GM23338 (cell line): Measurements from ENCODE around the gene BRD7. TPM values are rescaled to one million over a fixed set of nuclear protein-coding genes. Genes with fewer than 3 reads are reported as not detected.

ENCODE experiments used
- ATAC-seq: fragments of 200-7000 bp; cut with Tn5 transposase; 3 replicates; pipeline ENCODE4 v1.9.1; 2020
- DNase-seq: peaks from one replicate; pipeline ENCODE4 v3.0.0-alpha.2; 2015; ENCODE audit warnings: low spot score
- H2AFZ ChIP-seq: fragments of 200-600 bp; sonication (generic); 2 replicates; pipeline ENCODE4 v1.8.0; 2016; ENCODE audit warnings: antibody characterized with exemption, mild to moderate bottlenecking, moderate library complexity
- H3F3A ChIP-seq: fragments of 200-600 bp; sonication (generic); replicated peaks from 2 replicates; pipeline ENCODE4 v1.8.0; 2017; ENCODE audit warnings: antibody characterized with exemption, mixed run types, low read depth
- H3K27ac ChIP-seq: fragments of 200-600 bp; sonication (generic); 2 replicates; pipeline ENCODE4 v1.6.1; 2016; ENCODE audit warnings: low read depth
- H3K27me3 ChIP-seq: fragments of 200-600 bp; sonication (generic); 2 replicates; pipeline ENCODE4 v1.8.0; 2016; ENCODE audit warnings: mild to moderate bottlenecking, mixed run types, moderate library complexity; ENCODE audit not compliant: insufficient read depth
- H3K36me3 ChIP-seq: fragments of 200-600 bp; sonication (generic); 2 replicates; pipeline ENCODE4 v1.8.0; 2016; ENCODE audit warnings: mild to moderate bottlenecking; ENCODE audit not compliant: insufficient read depth
- H3K4me1 ChIP-seq: fragments of 200-600 bp; sonication (generic); 2 replicates; pipeline ENCODE4 v1.8.0; 2016; ENCODE audit warnings: mild to moderate bottlenecking, moderate library complexity; ENCODE audit not compliant: insufficient read depth
- H3K4me2 ChIP-seq: fragments of 200-600 bp; sonication (generic); 2 replicates; pipeline ENCODE4 v1.7.1; 2017; ENCODE audit warnings: mixed run types
- H3K4me3 ChIP-seq: fragments of 200-600 bp; sonication (generic); 2 replicates; pipeline ENCODE4 v1.6.1; 2016; ENCODE audit warnings: mixed run types
- H3K79me2 ChIP-seq: fragments of 200-600 bp; sonication (generic); replicated peaks from 2 replicates; pipeline ENCODE4 v1.8.0; 2017; ENCODE audit warnings: mild to moderate bottlenecking; ENCODE audit not compliant: insufficient read depth
- H3K9me2 ChIP-seq: fragments of 200-600 bp; sonication (generic); 2 replicates; pipeline ENCODE4 v1.8.0; 2017; ENCODE audit not compliant: insufficient read depth
- H4K20me1 ChIP-seq: fragments of 200-600 bp; sonication (generic); replicated peaks from 2 replicates; pipeline ENCODE4 v1.8.0; 2017; ENCODE audit warnings: mild to moderate bottlenecking; ENCODE audit not compliant: insufficient read depth
- H3K27ac Mint-ChIP-seq: 2 replicates; pipeline ENCODE4 v1.8.0; 2020; ENCODE audit warnings: inconsistent platforms, mild to moderate bottlenecking, moderate library complexity, mixed read lengths
- H3K27me3 Mint-ChIP-seq: 3 replicates; pipeline ENCODE4 v1.8.0; 2022; ENCODE audit warnings: low read depth, mild to moderate bottlenecking, moderate library complexity, mixed read lengths, inconsistent platforms; ENCODE audit not compliant: insufficient read depth, poor library complexity
- H3K36me3 Mint-ChIP-seq: 3 replicates; pipeline ENCODE4 v1.8.0; 2021; ENCODE audit warnings: low read depth, mild to moderate bottlenecking, inconsistent platforms, moderate library complexity, mixed read lengths
- H3K4me1 Mint-ChIP-seq: 3 replicates; pipeline ENCODE4 v1.8.0; 2020; ENCODE audit warnings: mild to moderate bottlenecking, inconsistent platforms, mixed read lengths
- H3K4me3 Mint-ChIP-seq: 3 replicates; pipeline ENCODE4 v1.8.0; 2021; ENCODE audit warnings: moderate library complexity, mild to moderate bottlenecking, inconsistent platforms, mixed read lengths
- H3K9me3 Mint-ChIP-seq: 3 replicates; pipeline ENCODE4 v1.8.0; 2020; ENCODE audit warnings: moderate library complexity, mild to moderate bottlenecking, inconsistent platforms, mixed read lengths
- CREB1 ChIP-seq: fragments of 250-450 bp; sonication (Bioruptor Pico); IDR thresholded peaks from 2 replicates; pipeline ENCODE4 v1.5.0; 2020; ENCODE audit warnings: low read depth, mild to moderate bottlenecking, moderate library complexity
- EZH2 ChIP-seq: fragments of 200-600 bp; sonication (generic); IDR thresholded peaks from one replicate; pipeline ENCODE4 v1.8.0; 2017; ENCODE audit warnings: antibody characterized with exemption, mild to moderate bottlenecking, low read depth; ENCODE audit not compliant: unreplicated experiment
- REST ChIP-seq: IDR thresholded peaks from one replicate; pipeline ENCODE4 v1.6.1; 2018; ENCODE audit warnings: antibody characterized with exemption; ENCODE audit not compliant: unreplicated experiment
- ZNF462 ChIP-seq: fragments of 250-450 bp; sonication (Bioruptor Pico); IDR thresholded peaks from 2 replicates; pipeline ENCODE4 v1.5.0; 2020; ENCODE audit warnings: mild to moderate bottlenecking, moderate library complexity
- polyA plus RNA-seq: library from polyadenylated mRNA; unstranded; fragments of >200 nt; fragmentation: Nextera tagmentation; extraction: Ambion mirVana; gene quantifications from 2 replicates; pipeline ENCODE4 v1.2.1, GENCODE V29; 2016
- total RNA-seq: library from RNA; depleted of rRNA; stranded (reverse); fragments of >200 nt; shearing (Covaris generic); gene quantifications from 2 replicates; pipeline ENCODE4 v1.2.3, GENCODE V29; 2014

Gene BRD7
- total and polyA plus RNA-seq, 2 experiments from 2014 or later, result 93.0 to 149 TPM

- ATAC-seq, result no peak
- no peak overlapping the region for H2AFZ ChIP-seq
- no peak overlapping the region for H3K27ac Mint-ChIP-seq
These were observed 67.7 kb downstream of the BRD7 start for GRCh38 chr16:50300942-50301625.

More at GRCh38 chr16:50300942-50301625, 67.7 kb downstream of the BRD7 start:
- no peak for DNase-seq
- Histone ChIP-seq H3F3A (no peaks in the 10 kb centered on the region), H3K27ac (no peak overlapping the region), H3K27me3 (no peaks in the 10 kb centered on the region), H3K79me2 (no peaks in the 10 kb centered on the region), H3K4me2 (no peak overlapping the region), H3K4me1 (no peaks in the 10 kb centered on the region), H3K4me3 (no peak overlapping the region), H3K9me2 (no peaks in the 10 kb centered on the region), H4K20me1 (no peaks in the 10 kb centered on the region), H3K36me3 (no peaks in the 10 kb centered on the region)
- no peak overlapping the region for H3K4me3 Mint-ChIP-seq
- H3K27me3 Mint-ChIP-seq, result peaks cover 4% of the 10 kb centered on the region
- no peaks in the 10 kb centered on the region for H3K36me3 Mint-ChIP-seq
- TF ChIP-seq REST, result no peak
- TF ChIP-seq EZH2, result no peak
- no peak for TF ChIP-seq CREB1
- no peak for TF ChIP-seq ZNF462
- H3K9me3 Mint-ChIP-seq, result no peaks in the 10 kb centered on the region; the same call in 2 of the 3 replicates
- no peaks in the 10 kb centered on the region for H3K4me1 Mint-ChIP-seq
